Upper lobe of right lung (tissue), 1 donor: ENCODE results near the gene PNPLA3. TPM values are rescaled to one million over a fixed set of nuclear protein-coding genes. Genes with fewer than 3 reads are reported as not detected.

Experiments
- ATAC-seq: fragments of 200-7000 bp; cut with Tn5 transposase; one replicate; pipeline ENCODE4 v1.9.1; 2020; ENCODE audit warnings: mild to moderate bottlenecking, moderate library complexity
- DNase-seq: peaks from one replicate; pipeline ENCODE4 v3.0.0-alpha.2; 2020
- H3K27ac ChIP-seq: fragments of 200-600 bp; one replicate; pipeline ENCODE4 v1.8.0; 2022
- H3K27me3 ChIP-seq: fragments of 200-600 bp; one replicate; pipeline ENCODE4 v1.8.0; 2022; ENCODE audit warnings: mild to moderate bottlenecking
- H3K36me3 ChIP-seq: fragments of 200-600 bp; one replicate; pipeline ENCODE4 v1.8.0; 2022
- H3K4me1 ChIP-seq: fragments of 200-600 bp; one replicate; pipeline ENCODE4 v1.8.0; 2022
- H3K4me3 ChIP-seq: fragments of 200-600 bp; one replicate; pipeline ENCODE4 v1.8.0; 2022; ENCODE audit warnings: mild to moderate bottlenecking
- H3K9me3 ChIP-seq: fragments of 200-600 bp; one replicate; pipeline ENCODE4 v1.8.0; 2022
- CTCF ChIP-seq: fragments of 200-600 bp; IDR thresholded peaks from one replicate; pipeline ENCODE4 v1.8.0; 2022; ENCODE audit warnings: antibody characterized with exemption
- intact Hi-C: fragments of 100-400 bp; cut with DNase I; formaldehyde crosslinking; loops from one replicate; pipeline ENCODE4 v1.11.0; 2022
- total RNA-seq: library from RNA; stranded (reverse); fragmentation: NEBNext Ultra II Directional; extraction: Animal tissue kit (Norgen Biotek cat#: 25700); gene quantifications from one replicate; pipeline ENCODE4 v1.2.1, GENCODE V29; 2021
- donor health status: DM: no; HTN: yes; CAD: no; lungs with severe emphysema.

The PNPLA3 gene
- total RNA-seq, 1 donor from 2014 or later, result 3.7 TPM

GRCh38 chr22:43923191-43923590 lies 414 bp upstream of the PNPLA3 start:
- no peak for TF ChIP-seq CTCF
- H3K4me1 ChIP-seq, result peaks cover 5% of the 10 kb centered on the region
- DNase-seq (no peak), ATAC-seq (no peak)
- H3K27me3 ChIP-seq, result peaks cover 30% of the 10 kb centered on the region
- H3K9me3 ChIP-seq, result no peaks in the 10 kb centered on the region
- peak overlapping the region; percentile 8 for H3K27ac ChIP-seq
- peak overlapping the region; percentile 66 for H3K4me3 ChIP-seq
- H3K36me3 ChIP-seq, result no peaks in the 10 kb centered on the region
- intact Hi-C loops, result no loop called here

- ATAC-seq (no peak), DNase-seq (no peak)
- no peak for TF ChIP-seq CTCF
- H3K9me3 ChIP-seq, result no peaks in the 10 kb centered on the region
- H3K36me3 ChIP-seq, result no peaks in the 10 kb centered on the region
- H3K4me1 ChIP-seq, result peaks cover 5% of the 10 kb centered on the region
- no peak overlapping the region for H3K4me3 ChIP-seq
- no peak overlapping the region for H3K27ac ChIP-seq
- intact Hi-C loops, result no loop called here
- H3K27me3 ChIP-seq, result peaks cover 18% of the 10 kb centered on the region
Measured at GRCh38 chr22:43924877-43925276, 1.3 kb downstream of the PNPLA3 start.

GRCh38 chr22:43925433-43926348 lies 2.1 kb downstream of the PNPLA3 start:
- TF ChIP-seq CTCF, result no peak
- H3K4me3 ChIP-seq, result no peak overlapping the region

GRCh38 chr22:43926349-43926710 lies 2.7 kb downstream of the PNPLA3 start:
- intact Hi-C loops, result no loop called here
- DNase-seq, result no peak

More at GRCh38 chr22:43925433-43926348, 2.1 kb downstream of the PNPLA3 start:
- H3K27ac ChIP-seq, result no peak overlapping the region
- intact Hi-C loops, result no loop called here
- no peaks in the 10 kb centered on the region for H3K36me3 ChIP-seq
- peaks cover 5% of the 10 kb centered on the region for H3K4me1 ChIP-seq
- DNase-seq, result peak; percentile 71
- H3K9me3 ChIP-seq, result no peaks in the 10 kb centered on the region
- peak; percentile 64 for ATAC-seq
- H3K27me3 ChIP-seq, result peaks cover 18% of the 10 kb centered on the region

GRCh38 chr22:43928468-43928867 lies 4.9 kb downstream of the PNPLA3 start:
- Histone ChIP-seq H3K27ac (no peak overlapping the region), H3K27me3 (peaks cover 18% of the 10 kb centered on the region), H3K36me3 (no peaks in the 10 kb centered on the region), H3K9me3 (no peaks in the 10 kb centered on the region), H3K4me3 (no peak overlapping the region), H3K4me1 (no peaks in the 10 kb centered on the region)
- no peak for TF ChIP-seq CTCF
- ATAC-seq (peak; percentile 67), DNase-seq (no peak)
- intact Hi-C loops, result no loop called here

More at GRCh38 chr22:43926349-43926710, 2.7 kb downstream of the PNPLA3 start:
- Histone ChIP-seq H3K36me3 (no peaks in the 10 kb centered on the region), H3K27me3 (peaks cover 18% of the 10 kb centered on the region), H3K9me3 (no peaks in the 10 kb centered on the region), H3K4me1 (peaks cover 5% of the 10 kb centered on the region), H3K4me3 (no peak overlapping the region), H3K27ac (no peak overlapping the region)
- no peak for TF ChIP-seq CTCF
- ATAC-seq, result no peak
